AG04450 (cell line): ENCODE results near the gene PKNOX2. TPM values are rescaled to one million over a fixed set of nuclear protein-coding genes. Genes with fewer than 3 reads are reported as not detected.
A peak's percentile ranks its signal among the peaks of the same experiment; 100 is the strongest.

Experiments
- CTCF ChIA-PET: fragments of 300-600, 350-600 bp; formaldehyde crosslinking; extraction: SDS; loops from one replicate; lab custom pipeline; 2022; ENCODE audit warnings: antibody characterized with exemption, inconsistent platforms; lab: Charles Lee
- POLR2A ChIA-PET: fragments of 350-600 bp; formaldehyde crosslinking; extraction: SDS; loops from one replicate; lab custom pipeline; 2021; ENCODE audit warnings: antibody characterized with exemption, inconsistent platforms; lab: Yijun Ruan, JAX
- DNase-seq: peaks from one replicate; pipeline ENCODE4 v3.0.0-alpha.2; 2011; ENCODE audit warnings: low read depth, low spot score
- H3K27ac ChIP-seq: one replicate; pipeline ENCODE4 v1.5.1; 2012; ENCODE audit warnings: low read depth, low read length, control low read depth
- H3K27me3 ChIP-seq: one replicate; pipeline ENCODE4 v1.6.0; 2012; ENCODE audit warnings: low read length; ENCODE audit not compliant: control insufficient read depth, insufficient read depth
- H3K4me3 ChIP-seq: 2 replicates; pipeline ENCODE4 v1.5.1; 2011; ENCODE audit warnings: mild to moderate bottlenecking, low read depth, low read length, control low read depth
- H3K9me3 ChIP-seq: 2 replicates; pipeline ENCODE4 v1.5.1; 2012; ENCODE audit warnings: low read length; ENCODE audit not compliant: control insufficient read depth, insufficient read depth
- polyA plus RNA-seq: library from polyadenylated mRNA; depleted of rRNA; stranded (reverse); fragments of >200 nt; gene quantifications from 2 replicates; pipeline ENCODE4 v1.2.3, GENCODE V29; 2011
- TF ChIP-seq, protein P1 (sequence below): IDR thresholded peaks from 2 replicates; pipeline ENCODE4 v1.5.1; 2011; ENCODE audit warnings: low read depth, low read length, control low read depth, inconsistent platforms

PKNOX2 gene
- polyA plus RNA-seq, 1 experiment: 3.0 TPM

DNA sequence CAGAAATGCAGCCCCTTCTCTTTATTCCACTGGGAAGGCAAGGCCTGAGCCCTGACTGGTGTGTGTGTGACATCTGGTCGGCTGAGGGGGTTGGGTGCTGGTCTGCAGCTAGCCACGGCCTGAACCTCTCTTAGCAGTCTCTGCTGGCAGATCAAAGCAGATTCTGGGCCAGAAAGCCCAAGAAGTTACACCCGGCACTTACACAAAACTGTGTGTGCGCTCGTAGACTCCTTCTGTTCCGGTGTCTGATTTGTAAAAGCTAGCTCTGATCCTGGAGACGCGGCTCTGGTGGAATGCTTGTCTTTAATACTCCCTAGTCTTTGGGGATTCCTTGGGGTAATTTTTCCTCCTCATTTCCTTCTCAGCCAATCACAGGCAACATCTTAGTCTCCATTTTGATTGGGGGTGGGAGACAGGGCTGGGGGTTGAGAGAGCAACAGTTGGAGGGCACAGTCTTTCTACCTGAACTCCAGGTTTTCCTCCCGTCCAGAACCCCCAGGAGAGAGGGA, 5.5 kb downstream of the PKNOX2 start:
- Histone ChIP-seq H3K27ac (peak overlapping the region; percentile 93), H3K9me3 (no peaks in the 10 kb centered on the region; the same call in 1 of the 2 replicates), H3K27me3 (peaks cover 20% of the 10 kb centered on the region), H3K4me3 (peak overlapping the region; percentile 27; the same call in 1 of the 2 replicates)
- TF ChIP-seq, protein P1, sequence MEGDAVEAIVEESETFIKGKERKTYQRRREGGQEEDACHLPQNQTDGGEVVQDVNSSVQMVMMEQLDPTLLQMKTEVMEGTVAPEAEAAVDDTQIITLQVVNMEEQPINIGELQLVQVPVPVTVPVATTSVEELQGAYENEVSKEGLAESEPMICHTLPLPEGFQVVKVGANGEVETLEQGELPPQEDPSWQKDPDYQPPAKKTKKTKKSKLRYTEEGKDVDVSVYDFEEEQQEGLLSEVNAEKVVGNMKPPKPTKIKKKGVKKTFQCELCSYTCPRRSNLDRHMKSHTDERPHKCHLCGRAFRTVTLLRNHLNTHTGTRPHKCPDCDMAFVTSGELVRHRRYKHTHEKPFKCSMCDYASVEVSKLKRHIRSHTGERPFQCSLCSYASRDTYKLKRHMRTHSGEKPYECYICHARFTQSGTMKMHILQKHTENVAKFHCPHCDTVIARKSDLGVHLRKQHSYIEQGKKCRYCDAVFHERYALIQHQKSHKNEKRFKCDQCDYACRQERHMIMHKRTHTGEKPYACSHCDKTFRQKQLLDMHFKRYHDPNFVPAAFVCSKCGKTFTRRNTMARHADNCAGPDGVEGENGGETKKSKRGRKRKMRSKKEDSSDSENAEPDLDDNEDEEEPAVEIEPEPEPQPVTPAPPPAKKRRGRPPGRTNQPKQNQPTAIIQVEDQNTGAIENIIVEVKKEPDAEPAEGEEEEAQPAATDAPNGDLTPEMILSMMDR: no peak
- ChIA-PET CTCF (interaction anchor here (0.8 to 10.2 kb wide), 4 partner anchors 28 to 293 kb away, joined by 3 to 164 read pairs (median 10); no protein-coding TSS in a partner anchor), POLR2A (interaction anchor here (1.0 to 1.3 kb wide), 2 partner anchors 10 to 94 kb away, joined by 3 to 8 read pairs; no protein-coding TSS in a partner anchor)
- DNase-seq: no peak

DNA sequence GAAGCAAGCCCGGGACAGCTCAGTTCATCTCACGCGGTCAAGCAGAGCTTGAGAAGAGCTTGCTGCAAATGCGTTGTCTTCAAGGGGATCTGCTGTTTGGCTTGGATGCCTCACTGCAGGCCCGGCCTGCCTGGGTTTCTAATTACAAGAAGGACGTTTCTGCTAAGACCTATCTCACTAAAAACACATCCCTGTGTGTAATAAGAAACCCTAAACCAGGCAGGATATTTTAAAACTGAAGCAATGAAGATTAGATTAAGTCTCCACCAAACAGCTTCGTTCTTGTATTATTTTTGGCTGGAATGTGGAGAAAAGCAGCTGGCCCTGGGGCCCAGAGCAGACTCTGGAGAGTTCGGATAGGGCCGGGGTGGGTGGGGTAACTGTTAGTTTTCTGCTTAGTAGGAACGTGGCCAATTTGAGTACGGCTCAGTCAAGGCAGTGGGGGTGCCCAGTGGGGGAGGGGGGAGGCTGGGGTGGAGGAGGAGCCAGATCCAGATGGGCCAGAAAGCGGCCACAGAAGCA, 6.0 kb downstream of the PKNOX2 start:
- TF ChIP-seq, protein P1: no peak

DNA sequence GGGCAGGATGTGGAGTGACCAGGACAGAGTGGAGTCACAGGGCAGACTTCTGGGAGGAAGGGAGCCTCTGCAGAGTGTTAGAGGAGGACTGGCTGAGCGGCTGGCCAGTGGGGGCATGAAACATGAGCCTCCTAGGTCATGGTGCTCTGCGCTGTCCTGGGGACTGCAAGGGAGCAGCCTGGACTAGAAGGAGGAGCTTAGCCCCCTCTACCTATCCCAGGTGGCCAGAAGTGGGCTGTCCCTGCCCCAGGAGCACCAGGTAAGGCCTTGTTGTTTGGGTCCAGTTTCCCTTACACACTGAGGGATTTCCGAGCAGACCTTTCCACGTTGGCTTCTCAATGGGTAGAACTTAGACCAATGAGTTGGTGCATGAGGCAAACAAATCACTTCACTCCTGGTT, 7.4 kb downstream of the PKNOX2 start:
- ChIA-PET CTCF (interaction anchor here (1.2 kb wide), 1 partner anchor 175 kb away, joined by 4 read pairs; no protein-coding TSS in a partner anchor), POLR2A (no interaction called here)
- H3K27me3 ChIP-seq: peaks cover 26% of the 10 kb centered on the region
- H3K27ac ChIP-seq: no peak overlapping the region
- TF ChIP-seq, protein P1: no peak
- H3K9me3 ChIP-seq: no peaks in the 10 kb centered on the region
- DNase-seq: no peak
- H3K4me3 ChIP-seq: no peak overlapping the region

More for the DNA sequence above, 6.0 kb downstream of the PKNOX2 start:
- peak; percentile 84 for DNase-seq
- POLR2A ChIA-PET: interaction anchor here (1.0 to 1.3 kb wide), 2 partner anchors 10 to 93 kb away, joined by 3 to 8 read pairs; no protein-coding TSS in a partner anchor
- H3K9me3 ChIP-seq: no peaks in the 10 kb centered on the region
- CTCF ChIA-PET: interaction anchor here (0.8 to 10.2 kb wide), 4 partner anchors 28 to 294 kb away, joined by 3 to 164 read pairs (median 10); no protein-coding TSS in a partner anchor
- 0 out of 2 replicates have a peak overlapping the region, but pooled peaks have one; percentile 27 for H3K4me3 ChIP-seq
- H3K27ac ChIP-seq: peak overlapping the region; percentile 93
- H3K27me3 ChIP-seq: peaks cover 21% of the 10 kb centered on the region

DNA sequence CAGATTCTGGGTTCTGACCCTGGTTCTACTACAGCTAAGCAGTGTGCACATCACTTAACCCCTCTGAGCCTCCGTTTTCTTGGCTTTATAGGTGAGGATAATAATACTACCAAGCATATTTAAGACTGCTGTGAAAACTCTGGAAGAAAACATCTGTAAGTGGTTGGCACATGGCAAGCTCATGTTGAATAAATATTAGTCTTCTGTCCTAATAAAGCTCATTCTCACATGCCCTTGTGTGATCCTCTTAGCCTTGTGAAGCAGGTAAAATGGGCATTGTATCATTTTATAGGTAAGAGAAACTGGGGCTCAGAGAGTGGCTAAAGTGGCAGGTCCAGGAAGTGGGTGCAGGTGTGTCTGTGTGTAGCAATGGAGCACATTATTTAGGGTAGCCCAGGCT, 8.5 kb downstream of the PKNOX2 start:
- Histone ChIP-seq H3K9me3 (no peaks in the 10 kb centered on the region), H3K27ac (no peak overlapping the region), H3K4me3 (no peak overlapping the region), H3K27me3 (peaks cover 26% of the 10 kb centered on the region)
- no peak for DNase-seq
- ChIA-PET CTCF (interaction anchor here (1.0 to 1.5 kb wide), 3 partner anchors 84 to 175 kb away, joined by 4 to 5 read pairs (median 4); no protein-coding TSS in a partner anchor), POLR2A (interaction anchor here (1.0 kb wide), 1 partner anchor 90 kb away, joined by 4 read pairs; no protein-coding TSS in a partner anchor)
- TF ChIP-seq, protein P1: no peak

DNA sequence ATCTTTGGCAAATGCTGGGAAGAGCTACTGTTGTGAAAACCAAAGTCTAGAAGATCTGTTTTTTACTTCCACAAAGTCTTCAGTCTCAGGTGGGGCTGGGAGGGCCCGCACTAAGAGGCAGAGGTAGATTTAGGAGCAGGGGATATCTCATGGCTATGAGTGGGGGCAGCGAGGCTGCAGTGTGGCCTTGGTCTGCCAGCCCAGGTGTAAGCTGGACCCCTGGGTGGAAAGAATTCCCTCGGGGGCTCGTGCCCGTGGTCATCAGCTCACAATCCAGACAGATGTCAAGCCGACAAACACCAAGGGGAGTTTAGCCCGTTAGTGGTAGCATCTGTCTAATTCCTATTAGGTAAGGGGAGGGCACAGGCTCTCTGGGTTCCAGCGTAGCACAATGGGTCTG, 9.0 kb downstream of the PKNOX2 start:
- H3K9me3 ChIP-seq: no peaks in the 10 kb centered on the region
- H3K27me3 ChIP-seq: peaks cover 26% of the 10 kb centered on the region
- H3K4me3 ChIP-seq: no peak overlapping the region
- DNase-seq: no peak
- H3K27ac ChIP-seq: no peak overlapping the region
- TF ChIP-seq, protein P1: no peak
- ChIA-PET CTCF (interaction anchor here (1.0 to 1.8 kb wide), 3 partner anchors 84 to 175 kb away, joined by 4 to 9 read pairs (median 5); no protein-coding TSS in a partner anchor), POLR2A (interaction anchor here (1.0 kb wide), 1 partner anchor 90 kb away, joined by 4 read pairs; no protein-coding TSS in a partner anchor)
